Nephron (organoid): ENCODE results near the gene C15orf39.
A peak's percentile ranks its signal among the peaks of the same experiment; 100 is the strongest.

Experiments used
- H3K27ac Mint-ChIP-seq, 3 experiments: 2 replicates each; pipeline ENCODE4 v1.8.0; 2020; ENCODE audit warnings: mixed read lengths in 3 of 3, mild to moderate bottlenecking in 2 of 3, moderate library complexity in 1 of 3
- H3K27me3 Mint-ChIP-seq: 2 replicates; pipeline ENCODE4 v1.8.0; 2021; ENCODE audit warnings: low read depth, mild to moderate bottlenecking, moderate library complexity, mixed read lengths
- H3K36me3 Mint-ChIP-seq: 2 replicates; pipeline ENCODE4 v1.8.0; 2020; ENCODE audit warnings: low read depth, mixed read lengths
- H3K4me1 Mint-ChIP-seq: 2 replicates; pipeline ENCODE4 v1.8.0; 2020; ENCODE audit warnings: mixed read lengths
- H3K4me3 Mint-ChIP-seq, 3 experiments: 2 replicates each; pipeline ENCODE4 v1.8.0; 2020; ENCODE audit warnings: mild to moderate bottlenecking in 3 of 3, mixed read lengths in 3 of 3, moderate library complexity in 2 of 3
- H3K9me3 Mint-ChIP-seq: 2 replicates; pipeline ENCODE4 v1.8.0; 2020; ENCODE audit warnings: mixed read lengths
- CTCF ChIP-seq, 3 experiments: fragments of 200-600 bp; sonication (generic); IDR thresholded peaks; one replicate each; pipeline ENCODE4 v1.5.0; 2021; ENCODE audit warnings: antibody characterized with exemption in 3 of 3; ENCODE audit not compliant: unreplicated experiment in 3 of 3

The C15orf39 gene

GRCh38 chr15:75201616-75202250 is at the start of gene C15orf39:
Gene C15orf39, plus strand, starts transcription at chr15:75201882. Its CDS starts 4,167 bp downstream, at chr15:75206049.
- peak; percentile 95 to 98 (median 97) for TF ChIP-seq CTCF (IDR thresholded peaks at IDR 0.05; ENCODE audit: unreplicated experiment in 3 of 3)
- Mint-ChIP-seq H3K36me3 (no peaks in the 10 kb centered on the region), H3K4me3 (peak within 1 kb of the TSS; percentile 93 to 96 (median 95)), H3K27me3 (peaks cover 33% of the 10 kb centered on the region), H3K27ac (peak within 1 kb of the TSS; percentile 61 to 83 (median 68)), H3K9me3 (no peaks in the 10 kb centered on the region), H3K4me1 (peaks cover 33% of the 10 kb centered on the region)

GRCh38 chr15:75152382-75153079 is 49.2 kb upstream of the C15orf39 start:
- Mint-ChIP-seq H3K4me1 (peaks cover 9% of the 10 kb centered on the region), H3K27ac (no peak overlapping the region), H3K27me3 (no peaks in the 10 kb centered on the region), H3K4me3 (no peak overlapping the region), H3K36me3 (no peaks in the 10 kb centered on the region), H3K9me3 (no peaks in the 10 kb centered on the region)
- TF ChIP-seq CTCF (IDR thresholded peaks at IDR 0.05; ENCODE audit: unreplicated experiment in 3 of 3), result no peak

GRCh38 chr15:75153087-75153486 is 48.6 kb upstream of the C15orf39 start:
- no peak overlapping the region for H3K4me3 Mint-ChIP-seq
- peaks cover 9% of the 10 kb centered on the region for H3K4me1 Mint-ChIP-seq
- no peaks in the 10 kb centered on the region for H3K36me3 Mint-ChIP-seq
- no peaks in the 10 kb centered on the region for H3K27me3 Mint-ChIP-seq
- no peak overlapping the region for H3K27ac Mint-ChIP-seq
- no peaks in the 10 kb centered on the region for H3K9me3 Mint-ChIP-seq
- TF ChIP-seq CTCF (IDR thresholded peaks at IDR 0.05; ENCODE audit: unreplicated experiment in 3 of 3), result no peak

GRCh38 chr15:75153565-75154276 is 48.0 kb upstream of the C15orf39 start:
- Mint-ChIP-seq H3K27me3 (no peaks in the 10 kb centered on the region), H3K36me3 (no peaks in the 10 kb centered on the region), H3K4me1 (peaks cover 9% of the 10 kb centered on the region), H3K9me3 (no peaks in the 10 kb centered on the region), H3K4me3 (no peak overlapping the region), H3K27ac (no peak overlapping the region)
- no peak for TF ChIP-seq CTCF (IDR thresholded peaks at IDR 0.05; ENCODE audit: unreplicated experiment in 3 of 3)

- Mint-ChIP-seq H3K27me3 (no peaks in the 10 kb centered on the region), H3K4me3 (no peak overlapping the region), H3K27ac (no peak overlapping the region), H3K9me3 (no peaks in the 10 kb centered on the region), H3K4me1 (peaks cover 9% of the 10 kb centered on the region), H3K36me3 (no peaks in the 10 kb centered on the region)
- no peak for TF ChIP-seq CTCF (IDR thresholded peaks at IDR 0.05; ENCODE audit: unreplicated experiment in 3 of 3)
Measured at GRCh38 chr15:75154461-75155062, 47.1 kb upstream of the C15orf39 start.
